ENCODE data around the gene PRSS22.

The PRSS22 gene

GRCh38 chr16:2829501-2830354 lies 28.2 kb downstream of the PRSS22 start, which contains the start of gene ZG16B:
ZG16B (plus strand) TSS chr16:2830303; CDS start chr16:2830442, 139 bp downstream.
- DNase-seq (ENCODE audit: low spot score) = no peak

- no peak for DNase-seq (ENCODE audit: low spot score)
These were observed 29.0 kb downstream of the PRSS22 start for GRCh38 chr16:2828876-2829430.

GRCh38 chr16:2828521-2828840 lies 29.5 kb downstream of the PRSS22 start:
- DNase-seq (ENCODE audit: low spot score) = no peak

GRCh38 chr16:2827831-2828520 lies 30.0 kb downstream of the PRSS22 start:
- no peak for DNase-seq (ENCODE audit: low spot score)

- no peak for DNase-seq (ENCODE audit: low spot score)
These were observed 30.6 kb downstream of the PRSS22 start for GRCh38 chr16:2827374-2827791.

- DNase-seq (ENCODE audit: low spot score) = no peak
These were observed 31.2 kb downstream of the PRSS22 start for GRCh38 chr16:2826591-2827373.

GRCh38 chr16:2825906-2826305 lies 32.1 kb downstream of the PRSS22 start:
- DNase-seq (ENCODE audit: low spot score) = no peak

GRCh38 chr16:2825049-2825742 lies 32.8 kb downstream of the PRSS22 start:
- no peak for DNase-seq (ENCODE audit: low spot score)

GRCh38 chr16:2824626-2825025 lies 33.3 kb downstream of the PRSS22 start:
- no peak for DNase-seq (ENCODE audit: low spot score)

- DNase-seq (ENCODE audit: low spot score) = no peak
These were observed 35.5 kb downstream of the PRSS22 start for GRCh38 chr16:2822496-2822895.

GRCh38 chr16:2822158-2822495 lies 35.8 kb downstream of the PRSS22 start:
- no peak for DNase-seq (ENCODE audit: low spot score)

GRCh38 chr16:2821487-2822157 lies 36.3 kb downstream of the PRSS22 start:
- no peak for DNase-seq (ENCODE audit: low spot score)

- no peak for DNase-seq (ENCODE audit: low spot score)
These were observed 37.0 kb downstream of the PRSS22 start for GRCh38 chr16:2820836-2821486.

GRCh38 chr16:2819939-2820835 lies 37.8 kb downstream of the PRSS22 start:
- no peak for DNase-seq (ENCODE audit: low spot score)

- no peak for DNase-seq (ENCODE audit: low spot score)
These were observed 38.6 kb downstream of the PRSS22 start for GRCh38 chr16:2819179-2819938.

- no peak for DNase-seq (ENCODE audit: low spot score)
These were observed 39.6 kb downstream of the PRSS22 start for GRCh38 chr16:2818272-2818876.

GRCh38 chr16:2817340-2818271 lies 40.4 kb downstream of the PRSS22 start:
- no peak for DNase-seq (ENCODE audit: low spot score)

Measured in activated CD4-positive, alpha-beta T cell treated with anti-CD3 and anti-CD28 coated beads, Interleukin-2, Interleukin-4, amounts not matched to agents 100 ng/mL and 50 ng/mL, durations not matched to agents 16 hours and 8 hours (primary cell).